SK-MEL-5 (cell line): ENCODE data around the gene RAB5IF. TPM values are rescaled to one million over a fixed set of nuclear protein-coding genes. Genes with fewer than 3 reads are reported as not detected.
A peak's percentile ranks its signal among the peaks of the same experiment; 100 is the strongest.
"Not testable (repeated sequence)": the region's sequence is repeated elsewhere in the genome, so short reads cannot be mapped to it uniquely, and the experiment has no call there.

ENCODE experiments used
- DNase-seq: peaks from one replicate; pipeline ENCODE4 v3.0.0-alpha.2; 2016; ENCODE audit warnings: low read depth, low spot score
- in situ Hi-C: cut with HindIII; loops from 2 replicates; pipeline ENCODE4 v1.10.0; 2016; ENCODE audit warnings: low sequenced_read_pairs, high pct_unique_total_duplicates, low pct_unique_long_range_greater_than_20kb
- total RNA-seq: library from RNA; depleted of rRNA; stranded (reverse); fragments of >200 nt; shearing (Covaris generic); gene quantifications from 2 replicates; pipeline ENCODE4 v1.2.3, GENCODE V29; 2014

RAB5IF gene
- total RNA-seq, 1 experiment from 2014 or later, result 190 TPM

DNA sequence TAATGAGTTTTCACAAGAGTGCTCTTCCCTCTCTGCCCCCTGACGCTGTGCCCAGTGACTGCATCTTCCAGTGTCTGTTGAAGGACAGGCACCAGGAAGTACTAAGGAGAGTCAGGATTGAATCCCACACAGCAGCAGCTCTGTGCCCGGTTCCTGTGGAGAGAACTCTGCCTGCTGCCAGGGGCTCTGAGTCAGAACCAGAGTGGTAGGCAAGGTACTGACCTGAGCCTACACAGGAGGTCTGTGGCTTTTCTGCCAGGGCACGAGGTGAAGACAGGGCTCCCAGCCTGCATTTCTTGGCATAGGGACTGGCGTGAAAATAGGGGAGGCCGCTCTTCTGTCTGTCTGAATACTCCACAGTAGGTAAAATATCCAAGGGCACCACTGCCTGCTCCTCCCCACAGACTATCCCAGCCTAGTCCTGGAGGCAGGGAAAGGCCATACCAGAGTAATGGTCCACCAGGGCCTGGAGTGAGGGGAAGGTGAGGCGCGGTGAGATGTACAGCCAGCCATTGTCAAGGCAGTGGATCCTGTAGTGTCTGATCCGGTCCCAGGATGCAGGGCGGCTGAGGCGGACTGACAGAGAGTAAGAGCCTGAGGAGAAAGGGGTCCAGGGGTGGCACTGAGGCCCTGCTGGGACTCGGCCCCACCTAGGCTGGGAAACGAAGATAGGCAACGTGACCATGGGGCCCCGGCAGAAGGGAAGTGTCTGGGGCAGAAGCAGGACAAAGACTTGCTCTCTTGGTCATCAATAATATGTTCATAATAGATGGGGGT is 9.4 kb downstream of the RAB5IF start:
- in situ Hi-C loops, result no loop called here
- DNase-seq, result no peak

GRCh38 chr20:36620917-36621316 is 15.3 kb downstream of the RAB5IF start:
- in situ Hi-C loops, result no loop called here
- no peak for DNase-seq

GRCh38 chr20:36623444-36623843 is 17.9 kb downstream of the RAB5IF start:
- DNase-seq, result no peak
- in situ Hi-C loops, result no loop called here

DNA sequence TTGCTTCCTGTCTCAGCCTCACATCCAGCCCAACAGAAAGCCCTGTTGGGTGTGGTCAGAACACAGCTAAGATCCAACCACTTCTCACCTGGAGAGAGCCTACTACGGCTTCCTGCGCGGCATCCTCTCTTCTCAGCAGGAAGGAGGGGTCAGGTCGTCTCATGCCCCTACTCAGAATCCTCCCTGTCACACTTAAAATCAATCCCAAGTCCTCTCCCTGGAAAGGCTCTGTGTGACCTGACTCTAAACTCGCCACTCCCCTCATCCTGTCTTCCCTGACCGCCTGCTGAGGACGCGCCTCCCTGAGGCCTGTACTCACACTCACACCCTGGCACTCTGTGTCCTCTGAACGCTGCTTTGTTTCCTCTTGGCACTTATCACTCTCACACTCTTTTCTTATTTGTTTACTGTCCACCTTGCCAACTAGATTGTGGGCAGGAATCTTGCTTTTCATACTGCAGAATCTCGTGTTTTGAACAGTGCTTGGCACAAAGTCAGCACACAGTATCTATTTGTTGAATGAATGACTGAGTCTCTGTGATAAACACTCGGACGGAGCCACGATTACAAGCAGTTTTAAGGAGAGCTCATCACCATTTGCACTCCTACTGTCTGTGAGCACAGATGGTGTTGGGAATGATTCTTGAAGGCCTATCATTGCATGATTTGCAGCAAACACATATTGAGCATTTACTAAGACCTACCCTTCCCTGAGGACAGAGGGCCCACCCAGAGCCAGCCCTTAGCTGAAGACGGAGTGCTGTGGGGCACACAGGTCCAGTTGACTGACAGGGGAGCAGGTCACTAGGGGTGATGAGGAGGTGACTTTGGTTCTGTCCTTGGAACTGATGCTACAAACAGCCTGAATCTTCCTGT is 18.7 kb downstream of the RAB5IF start:
- in situ Hi-C loops, result no loop called here

DNA sequence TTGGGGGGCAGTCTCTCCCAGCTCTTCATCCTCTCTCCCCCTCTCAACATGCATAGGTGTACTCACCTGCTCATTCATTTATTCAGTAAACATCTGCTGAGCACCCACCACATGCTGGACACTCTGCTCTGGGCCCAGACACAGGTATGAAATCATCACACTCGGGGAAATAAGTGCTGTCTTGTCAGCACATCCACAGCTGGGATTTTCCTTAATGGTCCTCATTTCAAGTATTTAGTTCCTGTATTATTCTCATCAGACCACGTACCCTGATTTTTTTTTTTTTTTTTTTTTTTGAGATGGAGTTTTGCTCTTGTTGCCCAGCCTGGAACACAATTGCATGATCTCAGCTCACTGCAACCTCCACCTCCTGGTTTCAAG is 19.4 kb downstream of the RAB5IF start:
- DNase-seq, result no peak
- in situ Hi-C loops, result no loop called here

More for the DNA sequence above, 18.7 kb downstream of the RAB5IF start:
- peak; percentile 33 for DNase-seq

- no peak for DNase-seq
- in situ Hi-C loops, result no loop called here
Measured at GRCh38 chr20:36628076-36628475, 22.5 kb downstream of the RAB5IF start.

- DNase-seq, result no peak
- in situ Hi-C loops, result no loop called here
Measured at GRCh38 chr20:36629719-36630681, 24.4 kb downstream of the RAB5IF start.

DNA sequence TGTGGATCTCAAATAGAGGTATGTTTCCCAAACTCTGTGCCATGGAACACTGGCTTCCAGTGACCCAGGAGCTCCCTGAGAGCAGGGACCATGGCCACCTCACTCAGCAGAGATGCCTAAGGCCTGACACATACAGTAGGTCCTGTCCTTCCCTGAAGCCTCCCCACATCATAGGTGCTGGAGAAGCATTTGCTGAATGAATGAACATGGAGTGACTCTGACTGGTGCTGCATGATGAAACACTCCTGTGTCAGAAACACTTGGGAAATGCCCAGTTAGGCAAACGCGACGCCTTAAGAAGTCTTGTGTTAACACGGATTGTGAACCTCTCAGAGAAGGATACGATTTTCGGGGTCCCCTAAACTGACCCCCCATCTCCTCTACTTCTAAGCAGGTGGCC is 26.1 kb downstream of the RAB5IF start:
- in situ Hi-C loops, result no loop called here

GRCh38 chr20:36632147-36632486 is 26.5 kb downstream of the RAB5IF start:
- no peak for DNase-seq
- in situ Hi-C loops, result no loop called here

More for the DNA sequence above, 26.1 kb downstream of the RAB5IF start:
- DNase-seq, result no peak

- DNase-seq, result no peak
- in situ Hi-C loops, result no loop called here
Measured at GRCh38 chr20:36632487-36633284, 27.1 kb downstream of the RAB5IF start.

DNA sequence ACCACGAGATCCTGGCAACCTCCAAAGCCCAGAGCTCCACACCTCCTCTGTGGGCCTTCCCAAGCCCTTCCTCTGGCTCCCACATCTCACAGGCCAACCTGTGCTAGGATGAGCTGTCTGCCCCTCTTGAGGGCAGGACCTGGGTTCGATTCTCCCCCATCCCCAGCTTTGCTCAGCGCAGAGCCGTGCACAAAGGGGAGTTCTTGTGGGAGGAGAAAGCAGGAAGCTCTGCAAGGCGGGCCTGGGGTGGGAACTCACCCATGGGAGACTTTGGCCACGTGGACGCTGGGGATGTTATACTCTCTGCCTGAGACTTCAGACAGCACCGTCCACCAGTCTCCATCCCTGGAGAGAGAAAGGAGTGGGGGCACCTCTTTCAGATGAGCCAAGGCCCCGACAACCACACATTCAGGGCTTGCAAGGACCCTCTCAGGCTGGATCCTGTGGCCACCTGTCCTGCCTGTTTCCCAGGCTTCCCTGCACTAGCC is 27.8 kb downstream of the RAB5IF start:
- no peak for DNase-seq
- in situ Hi-C loops, result no loop called here

GRCh38 chr20:36634342-36634741 is 28.8 kb downstream of the RAB5IF start:
- no peak for DNase-seq
- in situ Hi-C loops, result no loop called here

DNA sequence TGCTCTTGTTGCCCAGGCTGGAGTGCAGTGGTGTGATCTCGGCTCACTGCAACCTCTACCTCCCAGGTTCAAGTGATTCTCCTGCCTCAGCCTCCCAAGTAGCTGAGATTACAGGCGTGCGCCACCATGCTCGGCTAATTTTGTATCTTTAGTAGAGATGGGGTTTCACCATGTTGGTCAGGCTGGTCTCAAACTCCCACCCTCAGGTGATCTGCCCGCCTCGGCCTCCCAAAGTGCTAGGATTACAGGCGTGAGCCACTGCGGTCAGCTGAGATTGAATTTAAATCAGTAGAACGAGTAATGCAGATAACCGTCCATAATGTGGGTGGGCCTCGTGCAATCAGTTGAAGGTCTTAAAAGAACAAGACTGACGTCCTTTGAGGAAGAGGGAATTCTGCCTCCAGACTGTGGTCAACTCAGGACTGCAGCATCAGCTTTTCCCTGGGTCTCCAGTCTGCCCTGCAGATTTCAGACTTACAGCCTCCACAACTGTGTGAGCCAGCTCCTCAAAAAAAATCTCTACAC is 33.4 kb downstream of the RAB5IF start:
- DNase-seq, in situ Hi-C loops: not testable (repeated sequence)

DNA sequence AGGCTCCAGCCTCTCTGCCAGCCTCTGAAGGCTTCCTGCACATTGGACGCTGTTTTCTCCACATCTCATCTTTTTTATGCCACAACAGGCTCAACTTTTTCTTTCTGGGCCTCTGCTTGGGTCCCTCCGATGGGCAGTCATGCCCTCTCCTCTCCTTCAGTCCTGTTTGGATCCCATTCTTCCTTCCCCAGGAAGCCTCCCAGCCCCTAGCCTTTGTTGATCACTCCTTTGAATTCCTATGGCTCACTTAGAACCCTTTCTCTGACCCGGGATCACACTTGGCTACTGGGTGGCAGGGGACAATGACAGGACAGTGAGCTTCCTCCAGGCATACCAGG is 35.9 kb downstream of the RAB5IF start:
- no peak for DNase-seq
- in situ Hi-C loops, result no loop called here

DNA sequence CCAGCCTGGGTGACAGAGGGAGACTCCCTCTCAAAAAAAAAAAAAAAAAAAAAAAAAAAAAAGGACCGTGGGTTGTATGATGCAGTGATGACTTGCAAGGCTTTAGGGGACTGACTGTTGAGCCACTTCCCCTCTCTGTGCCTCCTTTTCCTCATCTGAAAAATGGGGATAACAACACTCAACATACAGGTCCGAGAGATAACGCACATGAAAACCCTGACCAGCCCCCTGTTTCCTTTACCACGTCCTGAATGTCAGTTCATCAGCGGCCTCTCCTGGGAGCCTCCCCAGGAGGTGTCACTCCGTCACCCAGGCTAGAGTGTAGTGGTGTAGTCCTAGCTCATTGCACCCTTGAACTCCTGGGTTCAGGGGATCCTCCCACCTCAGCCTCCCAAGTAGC is 36.6 kb downstream of the RAB5IF start:
- DNase-seq, result no peak
- in situ Hi-C loops, result no loop called here

- no peak for DNase-seq
- in situ Hi-C loops, result no loop called here
Measured at GRCh38 chr20:36644032-36644705, 38.6 kb downstream of the RAB5IF start.
